HG03025 (cell line): ENCODE measurements around the gene YPEL1.
"Not testable (repeated sequence)": the region's sequence is repeated elsewhere in the genome, so short reads cannot be mapped to it uniquely, and the experiment has no call there.

Source experiments
- ATAC-seq: cut with Tn5 transposase; IDR thresholded peaks from one replicate; pipeline ENCODE4 v1.9.1; 2021; ENCODE audit warnings: mild to moderate bottlenecking, moderate library complexity; ENCODE audit not compliant: unreplicated experiment, low FRiP score

The YPEL1 gene

DNA sequence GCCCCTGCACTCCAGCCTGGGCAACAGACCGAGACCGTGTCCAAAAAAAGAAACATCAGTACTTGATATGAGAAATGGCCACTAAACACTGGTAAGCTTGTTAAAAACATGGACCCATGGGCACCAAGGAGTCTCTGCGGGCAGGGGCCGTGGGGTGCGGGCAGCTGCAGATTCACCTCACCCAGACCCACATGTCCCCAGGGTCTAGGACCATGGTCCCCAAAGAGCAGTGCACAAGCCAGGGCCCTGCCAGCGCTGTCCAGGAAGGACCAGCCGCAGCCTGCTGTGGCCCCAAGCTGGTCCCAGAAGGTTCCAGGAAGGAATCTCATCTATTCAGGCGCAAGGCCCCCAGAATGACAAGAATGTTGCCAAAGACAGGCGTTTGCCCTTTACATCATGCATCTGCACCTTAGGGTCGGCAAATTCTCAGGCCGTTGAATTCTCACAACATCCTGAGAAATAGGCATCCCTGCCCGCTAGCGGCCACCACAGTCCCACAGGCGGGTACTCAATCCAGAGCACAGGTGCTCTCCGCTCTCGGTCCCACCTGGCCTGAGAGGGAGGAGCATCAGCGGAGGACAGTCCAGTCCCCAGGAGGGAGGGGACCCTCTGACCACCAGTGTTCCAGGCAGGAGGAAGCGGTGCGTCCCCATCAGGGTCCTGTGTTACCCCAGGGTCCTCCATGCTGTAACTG lies 9.5 kb downstream of the YPEL1 start:
- no peak for ATAC-seq

DNA sequence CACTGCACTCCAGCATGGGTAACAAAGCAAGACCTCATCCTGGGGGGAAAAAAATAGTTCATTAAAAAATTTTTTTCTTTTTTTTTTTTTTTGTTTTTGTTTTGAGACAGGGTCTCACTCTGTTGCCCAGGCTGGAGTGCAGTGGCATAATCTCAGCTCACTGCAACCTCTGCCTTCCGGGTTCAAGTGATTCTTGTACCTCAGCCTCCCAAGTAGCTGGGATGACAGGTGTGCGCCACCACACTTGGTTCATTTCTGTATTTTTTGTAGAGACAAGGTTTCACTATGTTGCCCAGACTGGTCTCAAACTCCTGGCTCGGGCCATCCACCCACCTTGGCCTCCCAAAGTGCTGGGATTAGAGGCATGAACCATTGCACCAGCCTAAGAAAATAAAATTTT lies 11.1 kb downstream of the YPEL1 start:
- ATAC-seq, result not testable (repeated sequence)

DNA sequence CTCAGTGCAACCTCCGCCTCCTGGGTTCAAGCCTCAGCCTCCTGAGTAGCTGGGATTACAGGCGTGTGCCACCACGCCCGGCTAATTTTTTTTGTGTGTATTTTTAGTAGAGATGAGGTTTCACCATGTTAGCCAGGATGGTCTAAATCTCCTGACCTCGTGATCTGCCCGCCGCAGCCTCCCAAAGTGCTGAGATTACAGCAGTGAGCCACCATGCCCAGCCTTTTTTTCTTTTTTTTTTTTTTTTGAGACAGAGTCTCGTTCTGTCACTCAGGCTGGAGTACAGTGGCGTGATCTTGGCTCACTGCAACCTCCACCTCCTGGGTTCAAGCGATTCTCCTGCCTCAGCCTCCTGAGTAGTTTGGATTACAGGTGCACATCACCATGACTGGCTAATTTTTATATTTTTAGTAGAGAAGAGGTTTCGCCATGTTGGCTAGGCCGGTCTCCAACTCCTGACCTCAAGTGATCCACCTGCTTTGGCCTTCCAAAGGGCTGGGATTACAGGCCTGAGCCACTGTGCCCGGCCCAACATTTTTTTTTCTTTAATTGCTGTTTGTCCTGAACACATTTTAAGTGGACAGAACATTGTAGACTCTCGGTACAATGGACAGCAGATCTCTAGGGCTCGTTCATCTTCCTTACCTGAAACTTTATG lies 14.3 kb downstream of the YPEL1 start:
- not testable (repeated sequence) for ATAC-seq

- ATAC-seq, result not testable (repeated sequence)
These were observed 15.3 kb downstream of the YPEL1 start for GRCh38 chr22:21720191-21720859.

- ATAC-seq, result no peak
These were observed 16.6 kb downstream of the YPEL1 start for GRCh38 chr22:21719024-21719423.

GRCh38 chr22:21718499-21718898 lies 17.1 kb downstream of the YPEL1 start:
- ATAC-seq, result no peak

DNA sequence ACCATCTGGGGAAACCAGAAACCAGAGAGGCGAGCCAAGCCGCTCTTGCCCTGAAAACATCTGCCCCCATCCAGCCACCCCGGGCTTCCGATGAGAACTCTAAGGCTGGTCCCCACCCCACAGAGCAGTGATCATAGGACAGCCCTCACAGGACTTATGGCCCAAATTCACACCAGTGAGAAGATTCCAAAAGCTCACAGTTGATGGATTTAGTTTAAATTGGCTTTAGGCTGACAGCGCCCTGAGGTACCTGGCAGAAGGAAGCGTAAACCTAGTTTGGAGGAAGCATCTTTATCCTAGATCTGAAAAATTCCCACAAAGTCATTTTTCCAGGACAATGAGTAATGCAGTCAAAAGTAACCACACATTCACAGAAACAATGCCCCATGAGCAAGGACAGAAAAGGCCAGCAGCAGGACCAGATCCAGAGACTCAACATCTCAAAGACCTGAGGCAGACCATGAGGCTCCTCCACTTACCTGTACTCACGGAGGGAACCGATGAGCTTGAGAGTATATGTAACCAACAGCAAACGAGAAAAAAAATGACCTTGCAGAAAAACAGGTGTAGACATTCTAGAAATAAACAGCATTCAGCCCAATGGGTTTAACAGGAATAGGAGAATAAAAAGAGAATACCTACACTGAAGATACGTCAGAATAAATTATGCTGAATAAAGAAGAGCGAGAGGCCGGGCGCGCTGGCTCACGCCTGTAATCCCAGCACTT lies 19.0 kb downstream of the YPEL1 start:
- ATAC-seq, result not testable (repeated sequence)

- ATAC-seq, result no peak
These were observed 20.8 kb downstream of the YPEL1 start for GRCh38 chr22:21714786-21715185.

DNA sequence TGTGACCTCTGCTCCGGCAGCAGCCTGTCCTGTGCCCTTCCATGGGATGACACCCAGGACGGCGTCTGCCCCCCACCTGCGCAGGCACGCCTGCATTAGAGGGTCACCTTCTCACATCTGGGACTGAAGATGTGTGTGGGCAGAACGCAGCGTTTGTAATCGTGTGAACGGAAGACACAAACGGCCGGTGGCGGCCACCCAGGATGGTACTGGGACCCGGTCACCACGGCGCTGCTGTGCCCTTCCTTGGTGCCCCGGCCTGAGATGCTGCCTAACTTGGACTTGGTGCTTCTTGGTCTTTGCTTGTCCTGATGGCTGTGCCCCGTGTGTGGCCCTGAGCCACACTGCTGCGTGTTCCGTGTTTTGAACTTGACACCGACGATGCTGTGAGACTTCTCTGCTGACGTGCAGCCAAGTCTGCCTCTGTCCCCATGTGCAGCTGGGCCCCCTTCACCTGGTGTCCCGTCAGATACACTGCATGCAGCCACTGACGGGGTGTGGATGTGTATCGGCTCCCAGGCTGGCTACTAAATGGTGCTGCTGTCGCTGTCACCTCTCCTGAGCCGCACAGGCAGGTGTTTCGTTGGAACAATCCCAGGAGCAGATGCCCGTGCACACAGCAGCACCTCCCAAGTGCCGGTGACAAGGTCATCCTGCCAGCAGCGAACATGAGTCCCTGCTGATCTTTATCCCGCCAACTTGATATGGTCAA lies 21.4 kb downstream of the YPEL1 start:
- ATAC-seq, result no peak

DNA sequence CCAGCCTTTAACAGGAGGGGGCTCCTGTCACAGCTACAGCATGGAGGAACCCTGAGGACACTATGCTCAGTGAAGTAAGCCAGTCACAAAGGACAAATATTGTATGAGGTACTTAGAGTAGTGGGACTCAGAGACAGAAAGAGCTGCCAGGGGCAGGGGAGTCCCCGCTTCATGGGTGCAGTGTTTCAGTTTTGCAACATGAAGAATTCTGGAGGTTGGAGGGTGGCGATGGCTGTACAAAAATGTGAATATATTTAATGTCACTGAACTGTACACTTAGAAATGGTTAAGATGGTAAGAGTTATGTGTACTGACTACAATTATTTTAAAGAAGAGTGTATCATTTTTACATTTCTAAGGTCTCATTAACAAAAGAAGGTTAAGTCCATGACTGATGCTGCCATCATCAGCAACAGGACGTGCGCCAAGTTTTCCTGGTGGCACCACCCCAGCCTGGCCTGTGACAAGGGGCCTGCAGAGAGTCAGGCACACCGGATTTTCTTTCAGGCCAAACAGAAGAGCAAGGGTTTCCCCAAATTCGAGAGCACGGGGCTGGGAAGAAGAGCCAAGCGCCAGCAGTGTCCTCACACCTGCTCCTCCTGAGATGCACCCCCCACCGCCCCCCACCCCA lies 22.1 kb downstream of the YPEL1 start:
- no peak for ATAC-seq

- ATAC-seq, result no peak
These were observed 22.7 kb downstream of the YPEL1 start for GRCh38 chr22:21712751-21713427.

DNA sequence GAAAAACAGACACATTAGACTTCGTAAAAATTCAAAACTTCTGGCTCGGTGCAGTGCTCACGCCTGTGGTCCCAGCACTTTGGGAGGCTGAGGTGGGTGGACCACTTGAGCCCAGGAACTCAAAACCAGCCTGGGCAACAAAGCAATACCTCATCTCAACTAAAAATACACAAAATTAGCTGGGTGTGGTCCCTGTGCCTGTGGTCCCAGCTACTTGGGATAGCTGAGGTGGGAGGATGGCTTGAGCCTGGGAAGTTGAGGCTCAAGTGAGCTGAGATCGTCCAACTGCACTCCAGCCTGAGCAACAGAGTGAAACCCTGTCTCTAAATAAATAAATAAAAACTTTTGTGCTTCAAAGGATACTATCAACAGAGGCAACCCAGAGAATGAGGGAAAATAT lies 23.7 kb downstream of the YPEL1 start:
- no peak for ATAC-seq

DNA sequence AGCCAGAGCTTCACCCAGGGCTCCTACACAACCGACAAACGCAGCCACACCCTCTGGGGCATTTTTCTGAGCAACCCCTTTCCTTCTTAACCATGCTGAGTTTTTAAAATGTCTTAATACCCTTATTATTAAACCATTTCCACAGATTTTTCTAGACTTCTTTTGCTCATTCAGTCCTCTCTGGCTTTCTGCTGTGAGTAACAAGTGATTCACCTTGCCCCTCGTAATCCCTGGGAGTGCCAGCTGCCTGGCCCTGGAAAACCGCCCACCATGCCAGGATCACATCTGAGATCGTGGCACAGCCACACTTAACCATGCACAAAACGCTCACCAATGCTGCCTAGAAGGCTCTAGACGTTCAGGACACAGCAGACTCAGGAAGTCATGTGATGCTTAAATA lies 25.4 kb downstream of the YPEL1 start:
- ATAC-seq, result no peak

- ATAC-seq, result no peak
These were observed 25.9 kb downstream of the YPEL1 start for GRCh38 chr22:21709688-21710087.

- ATAC-seq, result no peak
These were observed 26.6 kb downstream of the YPEL1 start for GRCh38 chr22:21708960-21709359.

DNA sequence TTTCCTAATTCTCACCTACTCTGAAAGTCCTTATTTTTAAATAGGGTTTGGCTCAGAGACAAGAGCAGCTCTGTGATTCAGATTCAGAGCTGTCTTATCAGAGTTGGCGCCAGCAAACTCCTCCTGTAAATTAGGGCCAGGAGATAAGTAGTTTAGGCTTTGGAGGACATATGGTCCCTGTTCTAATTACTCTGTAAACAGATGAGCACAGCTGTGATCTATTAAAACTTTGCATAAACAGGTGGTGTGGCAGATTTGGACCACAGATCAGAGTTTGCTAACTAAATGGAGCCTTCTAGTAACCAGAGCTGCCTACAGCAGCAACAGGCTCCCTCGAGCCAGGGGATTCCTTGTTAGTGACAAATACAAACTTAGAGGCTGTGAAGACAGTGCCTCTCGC lies 27.9 kb downstream of the YPEL1 start:
- ATAC-seq, result no peak

- ATAC-seq, result no peak
These were observed 31.8 kb downstream of the YPEL1 start for GRCh38 chr22:21703684-21704316.

DNA sequence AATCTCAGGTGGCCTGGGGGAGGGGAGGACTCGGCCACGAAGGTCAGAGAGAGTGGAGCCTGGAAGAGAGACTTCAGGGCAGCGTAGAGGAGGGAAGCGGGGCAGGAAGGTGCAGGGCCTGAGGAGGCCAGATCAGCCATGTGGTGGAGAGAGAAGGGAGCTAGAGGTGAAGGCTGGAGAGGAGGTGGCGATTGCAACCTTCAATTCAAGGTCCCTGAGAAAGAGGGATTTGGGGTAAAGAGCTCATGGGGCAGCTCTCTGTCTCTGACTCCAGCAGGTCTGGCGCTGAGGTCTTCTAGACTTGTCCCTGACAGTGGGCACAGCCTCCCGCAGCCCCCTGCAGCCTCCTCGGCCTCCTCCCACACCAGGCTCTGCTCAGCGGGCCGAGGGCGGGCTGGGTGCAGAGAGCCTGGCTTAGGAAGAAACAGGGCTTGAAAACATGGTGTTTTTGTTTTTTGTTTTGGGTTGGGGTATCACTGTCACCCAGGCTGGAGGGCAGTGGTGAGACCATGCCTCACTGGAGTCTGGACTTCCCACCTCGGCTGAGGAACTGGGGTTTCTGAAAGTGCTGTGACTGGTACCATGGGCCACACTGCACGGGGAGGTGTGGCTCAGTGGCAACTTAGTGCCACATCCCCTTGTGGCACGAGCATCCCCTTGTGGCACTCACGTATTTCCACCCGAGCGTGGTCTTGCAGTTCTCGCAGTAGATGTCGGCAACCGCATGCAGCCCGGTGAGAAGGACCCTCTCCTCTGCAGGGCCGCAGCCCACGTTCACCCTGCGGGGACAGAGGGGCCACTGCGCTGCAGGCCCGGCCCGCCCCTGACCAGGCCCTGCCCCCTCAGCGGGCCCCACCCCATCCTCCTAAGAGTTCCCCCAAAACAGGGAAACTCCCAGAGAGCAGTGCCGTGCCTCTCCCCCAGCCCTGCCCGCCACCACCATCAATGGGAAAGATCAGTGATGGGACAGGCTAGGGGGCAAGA lies 32.6 kb downstream of the YPEL1 start:
- ATAC-seq, result no peak
